ENCODE results near the gene TBATA. TPM values are rescaled to one million over a fixed set of nuclear protein-coding genes. Genes with fewer than 3 reads are reported as not detected.
"Not testable (repeated sequence)": the region's sequence is repeated elsewhere in the genome, so short reads cannot be mapped to it uniquely, and the experiment has no call there.

The TBATA gene
- total RNA-seq, 2 donors from 2014 or later, result not detected

DNA sequence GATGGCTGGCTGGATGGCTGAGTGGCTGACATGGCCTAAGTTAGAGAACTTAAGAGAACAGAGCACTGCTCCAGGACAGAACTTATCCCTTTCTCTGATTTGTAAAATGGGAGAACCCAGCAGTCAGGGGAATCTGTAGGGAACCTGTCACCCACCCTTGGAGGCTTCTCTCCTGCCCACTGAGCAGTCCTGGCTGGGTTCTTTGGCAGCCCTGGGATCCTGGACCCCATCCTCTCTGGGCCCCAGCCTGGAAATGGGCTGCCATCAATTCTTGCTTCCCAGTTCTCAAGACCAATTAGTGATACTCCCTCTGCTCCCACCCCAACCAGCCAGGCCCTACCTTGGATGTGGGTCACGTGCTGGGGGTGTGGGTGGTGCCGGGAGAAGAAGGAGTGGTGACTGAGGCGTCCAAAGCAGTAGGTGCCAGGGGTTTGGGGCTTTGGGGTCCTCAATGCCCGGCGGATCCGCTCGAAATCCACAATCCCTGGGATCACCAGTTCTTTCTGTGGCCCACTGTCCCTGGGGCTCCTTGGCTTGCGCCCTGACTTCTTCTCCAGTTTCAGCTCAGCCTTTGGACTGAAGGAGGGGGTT, 3.6 kb downstream of the TBATA start:
- ATAC-seq, result no peak
- no peak for DNase-seq
- intact Hi-C loops (cut with DNase I), result no loop called here

DNA sequence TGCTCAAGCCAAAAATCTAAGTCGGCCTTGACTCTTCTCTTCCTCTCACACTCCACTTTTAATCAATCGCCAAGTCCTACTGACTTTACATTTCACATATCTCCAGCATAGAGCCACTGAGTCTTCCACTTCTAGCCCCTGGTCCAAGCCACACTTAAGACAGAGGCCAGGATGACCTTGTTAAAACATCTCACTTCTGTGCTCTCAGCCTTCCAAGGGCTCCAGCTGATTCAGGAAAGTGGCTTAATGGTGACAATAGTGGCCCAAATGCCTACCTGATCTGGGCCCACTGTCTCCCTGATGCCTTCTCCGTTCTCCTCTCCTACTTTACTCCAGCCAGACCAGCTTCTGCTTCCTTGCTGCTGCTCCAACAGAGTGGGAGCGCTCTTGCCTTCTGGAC, 4.4 kb downstream of the TBATA start:
- no peak for DNase-seq
- intact Hi-C loops (cut with DNase I), result no loop called here
- no peak for ATAC-seq

- intact Hi-C loops (cut with DNase I), result no loop called here
These were observed 4.8 kb downstream of the TBATA start for GRCh38 chr10:70780370-70780760.

DNA sequence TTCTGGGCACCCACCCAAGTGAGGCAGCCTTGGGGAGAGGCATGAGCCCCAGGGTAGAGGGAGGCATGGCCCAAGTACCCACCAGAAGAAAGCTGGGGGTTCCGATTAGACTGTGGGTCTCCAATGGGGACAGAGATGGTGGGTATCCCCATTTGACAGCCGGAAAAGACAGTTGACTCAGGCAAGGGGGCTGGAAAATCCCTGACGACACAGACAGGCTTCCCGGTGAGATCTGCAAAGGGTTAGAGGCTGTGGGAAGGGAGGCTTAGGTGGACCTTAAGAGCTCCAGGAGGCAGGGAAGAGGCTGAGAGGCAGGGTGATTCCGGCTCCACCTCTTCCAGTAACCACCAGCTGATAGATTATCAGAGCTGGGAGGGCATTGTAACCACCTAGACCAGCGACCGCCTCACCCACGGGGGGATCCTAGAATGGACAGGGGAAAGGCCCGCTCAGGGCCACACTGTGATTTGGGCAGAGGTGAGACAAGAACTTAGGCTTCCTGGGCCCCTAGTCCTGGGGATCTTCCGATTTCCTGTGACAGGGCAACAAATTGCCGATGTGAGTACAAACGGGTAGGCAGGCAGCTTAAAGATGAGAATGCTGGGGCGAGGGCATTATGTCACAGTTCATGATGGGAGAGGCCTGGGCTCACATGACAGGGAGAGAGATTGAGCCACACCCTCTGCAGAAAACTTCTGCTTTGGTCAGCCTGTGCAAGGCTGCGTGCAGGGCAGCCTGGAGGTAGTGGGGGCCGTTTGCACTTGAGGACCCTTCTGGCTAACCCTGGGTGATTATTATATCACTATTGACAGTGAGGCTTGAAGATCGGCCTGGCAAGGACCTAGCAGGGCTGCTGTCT, 5.4 kb downstream of the TBATA start:
- intact Hi-C loops (cut with DNase I), result no loop called here
- ATAC-seq, result peak; percentile 45 to 48
- DNase-seq, result no peak

More at GRCh38 chr10:70780370-70780760, 4.8 kb downstream of the TBATA start:
- no peak for ATAC-seq
- no peak for DNase-seq

DNA sequence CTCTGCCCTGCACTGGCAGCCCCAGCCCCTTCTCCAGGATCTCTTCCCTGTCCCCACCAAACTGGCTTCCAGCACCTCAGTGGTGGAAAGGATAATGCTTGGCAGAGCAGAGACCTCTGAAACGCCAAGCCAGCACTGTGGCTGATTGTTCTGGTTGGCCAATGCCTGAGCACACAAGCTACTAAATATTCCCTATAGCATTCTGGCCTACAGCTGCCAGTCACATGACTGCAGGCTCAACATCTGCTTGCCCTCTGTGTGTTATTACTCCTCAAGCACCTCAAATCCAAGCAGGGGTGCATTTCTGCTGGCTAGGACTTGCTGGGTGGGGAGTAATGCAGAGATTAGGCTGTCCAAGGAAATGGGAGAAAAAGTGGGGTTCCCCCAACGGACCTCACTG, 6.1 kb downstream of the TBATA start:
- DNase-seq, result no peak
- intact Hi-C loops (cut with DNase I), result no loop called here
- peak in 1 of 2 donors; percentile 62 for ATAC-seq

- ATAC-seq (no peak), DNase-seq (no peak)
- intact Hi-C loops (cut with DNase I), result no loop called here
These were observed 6.8 kb downstream of the TBATA start for GRCh38 chr10:70778267-70778924.

DNA sequence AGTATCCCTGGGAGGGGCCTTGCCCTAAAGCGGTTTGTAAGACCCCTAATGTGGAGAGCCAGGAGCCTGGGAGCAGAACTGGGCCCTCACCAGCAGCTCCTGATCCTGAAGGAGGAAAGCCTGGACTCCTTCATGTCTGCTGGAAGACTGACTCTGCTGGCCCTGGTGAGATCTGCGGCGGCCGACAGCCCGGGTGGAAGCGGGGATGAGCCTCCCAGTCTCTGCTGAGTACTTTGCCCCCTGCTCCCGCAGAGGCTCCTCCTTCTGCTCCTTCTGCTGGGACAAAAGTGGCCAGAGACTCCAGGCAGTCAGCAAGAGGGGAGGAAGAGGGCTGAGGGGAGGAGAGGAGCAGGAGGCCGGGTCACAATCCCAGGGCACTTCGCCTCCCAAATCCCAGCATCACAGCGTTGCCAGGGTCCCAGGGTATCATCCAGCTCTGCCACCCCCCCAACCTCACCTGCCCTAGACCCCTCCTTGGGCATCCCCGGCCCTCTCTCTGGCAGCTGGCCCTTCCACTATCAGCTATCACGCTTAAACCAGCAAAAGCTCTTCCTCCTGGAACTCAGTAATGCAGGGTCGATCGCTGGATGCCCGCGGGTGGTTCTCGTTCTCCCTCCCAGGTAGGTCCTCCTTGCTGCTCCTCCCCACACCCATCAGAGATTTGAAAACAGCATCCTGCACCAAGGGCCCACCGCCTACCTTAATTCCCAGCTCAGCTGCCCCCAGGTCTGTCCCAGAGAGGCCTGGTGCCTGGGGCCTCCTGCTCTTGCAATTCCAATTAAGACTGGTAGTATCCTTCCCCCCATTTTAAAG, 7.9 kb downstream of the TBATA start:
- intact Hi-C loops (cut with DNase I), result no loop called here
- ATAC-seq (no peak), DNase-seq (no peak)

GRCh38 chr10:70776455-70777005, 8.6 kb downstream of the TBATA start:
- DNase-seq, result no peak
- ATAC-seq, result no peak
- intact Hi-C loops (cut with DNase I), result no loop called here

DNA sequence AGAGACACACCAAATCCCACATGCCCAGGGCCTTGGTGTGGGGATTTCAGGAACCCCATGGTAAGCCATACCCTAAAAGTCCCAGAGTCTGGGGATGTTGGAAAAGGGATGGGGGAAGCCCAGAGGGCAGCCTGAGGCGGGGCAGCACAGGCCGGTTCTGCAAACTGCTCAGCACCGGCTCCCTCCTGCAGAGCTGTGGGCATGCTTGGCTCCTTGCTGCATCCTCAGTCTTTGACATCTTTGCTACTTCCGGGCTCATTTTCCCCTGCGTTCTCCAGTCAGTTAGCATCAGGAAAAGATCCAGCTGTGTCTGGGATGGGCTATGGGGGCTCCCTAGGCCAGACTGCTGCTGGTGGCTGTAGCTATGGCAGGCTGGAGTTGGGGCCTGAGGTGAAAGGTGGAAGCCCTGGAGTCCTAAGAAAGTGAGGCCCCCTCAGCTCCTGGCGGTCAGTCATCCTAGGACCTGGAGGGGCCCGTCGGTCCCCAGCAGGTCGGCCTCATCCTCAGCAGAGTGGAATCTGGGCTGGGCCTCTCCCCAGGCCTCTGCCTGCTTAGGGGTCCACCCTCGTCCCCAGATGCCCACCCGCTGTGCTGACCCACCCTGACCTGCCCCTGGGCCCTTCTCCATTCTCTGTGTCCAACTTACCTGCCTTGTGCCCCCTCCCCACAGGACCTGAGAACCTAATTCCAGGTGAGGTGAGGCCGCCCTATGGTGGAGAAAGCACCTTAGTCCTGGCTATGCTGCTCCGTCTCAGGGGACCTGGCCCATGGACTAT, 9.3 kb downstream of the TBATA start:
- no peak for ATAC-seq
- DNase-seq, result no peak
- intact Hi-C loops (cut with DNase I), result no loop called here

DNA sequence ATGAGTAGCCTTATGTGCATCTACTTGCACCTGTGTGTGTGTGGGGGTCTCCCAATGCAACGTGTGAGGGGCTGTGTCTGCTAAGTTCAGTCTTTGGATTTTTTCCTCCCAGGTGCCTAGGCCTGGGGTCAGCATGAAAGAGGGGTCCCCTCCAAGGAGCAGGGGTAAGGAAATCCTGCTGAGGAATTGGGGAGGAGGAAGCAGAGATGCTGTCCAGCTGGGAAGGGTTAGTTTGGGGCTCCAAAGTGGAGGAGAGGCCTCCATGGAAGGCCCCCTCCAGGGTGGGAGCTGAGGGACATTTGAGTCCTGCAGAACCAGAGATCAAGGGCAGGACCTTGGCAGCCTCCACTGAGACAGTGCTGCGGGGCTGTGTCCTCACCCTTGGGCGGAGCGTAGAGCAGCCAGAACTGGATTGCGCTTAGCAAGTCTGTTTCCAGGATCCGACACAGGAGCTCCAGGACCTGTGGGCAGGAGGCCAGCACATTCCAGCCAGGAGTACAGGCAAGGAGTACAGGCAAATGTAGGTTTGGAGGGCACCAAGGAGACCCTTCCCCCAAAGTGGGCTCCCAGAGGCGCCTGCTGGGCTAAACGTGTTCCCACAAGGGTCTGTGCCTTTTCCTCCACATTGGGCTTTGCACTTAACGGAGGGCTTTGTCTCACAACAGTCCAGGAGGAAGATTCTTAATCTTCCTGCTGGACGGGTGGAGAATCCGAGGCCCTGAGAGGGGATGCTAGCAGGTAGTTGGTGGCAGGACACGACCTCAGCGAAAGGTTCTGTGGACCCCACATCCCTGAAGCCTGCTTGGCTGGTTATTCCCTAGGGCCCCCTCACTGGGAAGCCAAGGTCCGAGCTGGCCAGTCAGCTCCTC, 10.1 kb downstream of the TBATA start:
- ATAC-seq (no peak), DNase-seq (no peak)
- intact Hi-C loops (cut with DNase I), result no loop called here

GRCh38 chr10:70773965-70774809, 11.0 kb downstream of the TBATA start:
- DNase-seq (no peak), ATAC-seq (no peak)
- intact Hi-C loops (cut with DNase I), result no loop called here

GRCh38 chr10:70773461-70773860, 11.7 kb downstream of the TBATA start:
- intact Hi-C loops (cut with DNase I), result no loop called here
- DNase-seq (no peak), ATAC-seq (no peak)

DNA sequence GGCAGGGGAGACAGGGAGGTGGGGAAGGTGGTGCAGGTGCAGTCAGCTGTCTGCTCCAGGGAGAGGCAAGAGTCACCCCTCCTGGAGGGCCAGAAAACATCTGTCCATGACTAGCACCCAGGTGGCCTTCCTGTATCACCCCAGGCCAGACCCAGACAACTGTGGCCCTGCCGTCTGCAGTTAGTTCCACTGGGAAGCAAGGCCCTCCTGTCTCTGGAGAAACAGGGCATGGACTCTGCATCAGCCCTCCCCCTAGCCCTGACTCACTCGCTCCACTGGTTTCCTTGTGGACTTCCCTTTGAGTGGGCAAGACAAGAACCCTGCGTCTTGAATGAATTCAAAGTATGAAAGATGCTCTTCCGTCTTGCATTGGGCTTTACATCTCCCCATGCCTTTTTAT, 12.6 kb downstream of the TBATA start:
- intact Hi-C loops (cut with DNase I), result no loop called here
- DNase-seq, result no peak
- ATAC-seq, result no peak

DNA sequence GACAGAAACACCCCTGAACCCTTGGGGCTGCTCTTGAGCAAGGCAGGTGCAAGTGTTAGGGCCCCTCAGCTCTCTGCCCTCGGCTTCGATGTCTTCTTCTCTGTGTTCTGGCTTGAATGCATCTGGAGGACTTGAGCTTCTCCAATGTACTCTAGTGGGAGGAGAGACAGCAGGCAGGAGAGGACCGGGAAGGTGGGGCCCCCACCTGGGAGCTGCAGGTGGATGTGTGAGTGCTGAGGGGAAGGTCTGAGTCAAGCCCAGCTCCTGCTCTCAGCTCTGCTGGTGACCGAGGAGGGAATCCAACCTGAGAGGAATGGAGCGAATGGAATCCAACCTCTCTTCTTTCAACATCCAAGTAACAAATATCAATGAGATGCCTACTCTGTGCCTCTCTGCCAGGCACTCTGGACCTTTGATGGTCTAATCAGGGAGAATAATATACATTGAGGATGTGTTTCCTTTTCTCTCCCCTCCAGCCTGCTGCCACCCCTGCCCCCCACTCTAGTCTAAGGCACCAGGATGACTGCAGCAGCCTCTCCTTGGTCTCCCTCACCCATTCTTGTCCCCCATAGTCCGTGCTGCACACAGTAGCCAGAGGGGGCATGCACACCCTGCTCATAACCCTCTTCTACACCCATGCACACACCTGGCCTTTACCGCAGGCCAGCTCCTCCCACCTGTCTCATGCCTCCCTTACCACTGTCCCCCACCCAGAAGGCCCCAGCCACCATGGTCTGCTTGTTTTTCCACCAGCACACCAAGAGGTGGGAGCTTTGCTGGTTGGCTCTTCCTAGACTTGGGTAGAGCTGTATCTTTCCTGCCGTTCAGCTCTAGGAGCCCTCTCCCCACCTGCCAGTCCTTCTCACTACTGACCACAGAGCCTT, 13.6 kb downstream of the TBATA start:
- intact Hi-C loops (cut with DNase I), result no loop called here
- ATAC-seq (no peak), DNase-seq (no peak)

DNA sequence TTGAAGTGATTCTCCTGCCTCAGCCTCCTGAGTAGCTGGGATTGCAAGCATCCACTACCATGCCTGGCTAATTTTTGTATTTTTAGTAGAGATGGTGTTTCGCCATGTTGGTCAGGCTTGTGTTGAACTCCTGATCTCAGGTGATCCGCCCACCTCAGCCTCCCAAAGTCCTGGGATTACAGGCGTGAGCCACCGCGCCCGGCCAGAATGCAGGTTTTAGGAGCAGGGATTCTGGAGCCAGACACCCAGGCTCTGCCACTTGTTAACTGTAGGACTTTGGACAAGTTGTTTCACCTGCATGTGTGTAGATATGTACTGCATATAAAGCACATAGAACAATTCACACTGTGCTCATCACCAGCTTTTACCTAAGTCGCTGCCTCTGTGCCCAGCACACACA, 14.7 kb downstream of the TBATA start:
- intact Hi-C loops (cut with DNase I); ATAC-seq; DNase-seq: not testable (repeated sequence)

DNA sequence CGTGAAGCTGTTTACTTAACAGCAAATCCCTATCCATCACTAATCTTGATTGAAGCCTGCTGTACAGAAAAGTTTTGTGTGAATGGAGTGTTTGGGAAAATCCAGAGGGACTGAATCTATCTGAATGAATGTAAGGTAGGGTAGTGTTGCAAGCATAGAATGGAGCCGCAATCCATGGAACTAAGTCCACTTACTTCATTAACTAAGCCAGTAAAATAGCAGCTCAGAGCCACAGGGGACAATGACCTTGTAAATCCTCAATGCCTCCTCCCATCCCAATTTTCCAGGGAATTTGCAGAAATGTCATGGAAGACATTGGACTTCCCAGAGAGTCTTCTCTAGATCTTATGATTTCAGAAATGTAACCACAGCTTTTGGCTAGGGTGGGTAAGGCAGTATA, 15.2 kb downstream of the TBATA start:
- DNase-seq, result no peak
- no peak for ATAC-seq
- intact Hi-C loops (cut with DNase I), result no loop called here
